22Rv1 (cell line): ENCODE results near the gene TECPR2.

Experiments
- H3K27ac ChIP-seq: fragments of 450-650 bp; 2 replicates; pipeline ENCODE4 v1.5.1; 2017
- CTCF ChIP-seq: fragments of 450-650 bp; IDR thresholded peaks from 2 replicates; pipeline ENCODE4 v1.5.1; 2017; ENCODE audit warnings: mild to moderate bottlenecking
- ZFX ChIP-seq: fragments of 450-650 bp; IDR thresholded peaks from 2 replicates; pipeline ENCODE4 v1.6.1; 2017; ENCODE audit warnings: antibody characterized with exemption, borderline replicate concordance

Gene TECPR2

GRCh38 chr14:102528431-102529170 lies 165.9 kb downstream of the TECPR2 start:
- H3K27ac ChIP-seq, result no peak overlapping the region
- TF ChIP-seq ZFX, result no peak

GRCh38 chr14:102530828-102531478 lies 168.2 kb downstream of the TECPR2 start:
- H3K27ac ChIP-seq, result peak overlapping the region; percentile 80
- TF ChIP-seq ZFX (no peak), CTCF (no peak)

DNA sequence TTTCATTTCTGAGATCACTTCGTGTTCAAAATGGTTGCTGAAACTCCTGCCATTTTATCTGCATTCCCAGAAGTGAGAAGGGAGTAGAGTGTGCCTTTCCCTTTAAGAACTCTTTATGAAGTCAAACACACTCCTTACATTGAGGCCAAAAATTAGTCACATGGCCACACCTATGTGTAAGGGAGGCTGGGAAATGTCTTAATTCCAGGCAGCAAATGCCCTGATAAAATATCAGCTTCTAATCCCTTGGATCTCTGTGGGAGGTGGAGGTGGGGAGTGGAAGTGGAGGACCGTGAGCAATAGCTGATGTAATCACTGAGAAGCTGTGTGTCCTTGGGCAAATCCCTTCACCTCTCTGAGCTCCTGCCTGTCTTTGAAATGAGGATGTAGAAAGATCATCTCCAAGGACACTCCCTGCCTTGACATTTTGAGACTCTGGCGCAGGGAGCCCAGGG lies 169.5 kb downstream of the TECPR2 start:
- no peak for TF ChIP-seq CTCF
- TF ChIP-seq ZFX, result no peak
- no peak overlapping the region for H3K27ac ChIP-seq

DNA sequence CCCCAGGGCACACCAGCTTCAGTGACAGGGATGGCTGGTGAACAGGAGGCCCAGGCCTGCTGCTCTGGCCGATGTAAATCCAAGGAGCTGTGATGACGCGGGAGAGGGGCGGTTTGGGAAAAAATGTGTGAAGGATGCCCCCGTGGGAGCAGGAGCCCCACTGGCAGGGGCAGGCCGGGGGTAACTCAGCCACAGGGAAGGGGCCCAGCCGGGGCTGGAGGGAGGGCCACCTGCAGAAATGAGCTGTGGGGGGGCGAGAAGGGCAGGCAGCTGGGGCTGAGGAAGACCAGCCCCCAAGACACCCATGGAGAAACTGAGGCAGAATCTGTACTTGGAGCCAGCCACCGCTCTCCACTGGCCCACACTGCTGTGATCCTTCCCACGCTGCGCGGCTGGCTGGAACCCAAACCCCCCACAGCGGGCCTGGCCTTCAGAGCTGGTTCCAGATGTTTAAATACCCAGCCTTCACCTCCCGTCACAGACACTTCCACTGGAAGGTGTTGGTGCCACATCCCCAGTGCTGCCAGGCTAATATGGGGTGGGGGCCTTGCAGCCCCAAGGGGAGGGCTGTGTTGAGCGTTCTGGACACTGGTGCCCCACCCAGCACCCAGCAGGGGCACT lies 175.3 kb downstream of the TECPR2 start:
- no peak overlapping the region for H3K27ac ChIP-seq
- TF ChIP-seq CTCF (no peak), ZFX (no peak)

- H3K27ac ChIP-seq, result no peak overlapping the region
Measured at GRCh38 chr14:102538602-102539543, 176.1 kb downstream of the TECPR2 start.

GRCh38 chr14:102539544-102540314 lies 177.0 kb downstream of the TECPR2 start:
- TF ChIP-seq CTCF, result no peak
- TF ChIP-seq ZFX, result no peak
- H3K27ac ChIP-seq, result no peak overlapping the region

More at GRCh38 chr14:102538602-102539543, 176.1 kb downstream of the TECPR2 start:
- TF ChIP-seq CTCF, result no peak
- TF ChIP-seq ZFX, result no peak
